ENCODE data around the gene RSBN1. TPM values are rescaled to one million over a fixed set of nuclear protein-coding genes. Genes with fewer than 3 reads are reported as not detected.
A peak's percentile ranks its signal among the peaks of the same experiment; 100 is the strongest.
"Not testable (repeated sequence)": the region's sequence is repeated elsewhere in the genome, so short reads cannot be mapped to it uniquely, and the experiment has no call there.

Gene RSBN1
- 14.1 TPM for polyA plus RNA-seq (ENCODE audit: insufficient read length)

DNA sequence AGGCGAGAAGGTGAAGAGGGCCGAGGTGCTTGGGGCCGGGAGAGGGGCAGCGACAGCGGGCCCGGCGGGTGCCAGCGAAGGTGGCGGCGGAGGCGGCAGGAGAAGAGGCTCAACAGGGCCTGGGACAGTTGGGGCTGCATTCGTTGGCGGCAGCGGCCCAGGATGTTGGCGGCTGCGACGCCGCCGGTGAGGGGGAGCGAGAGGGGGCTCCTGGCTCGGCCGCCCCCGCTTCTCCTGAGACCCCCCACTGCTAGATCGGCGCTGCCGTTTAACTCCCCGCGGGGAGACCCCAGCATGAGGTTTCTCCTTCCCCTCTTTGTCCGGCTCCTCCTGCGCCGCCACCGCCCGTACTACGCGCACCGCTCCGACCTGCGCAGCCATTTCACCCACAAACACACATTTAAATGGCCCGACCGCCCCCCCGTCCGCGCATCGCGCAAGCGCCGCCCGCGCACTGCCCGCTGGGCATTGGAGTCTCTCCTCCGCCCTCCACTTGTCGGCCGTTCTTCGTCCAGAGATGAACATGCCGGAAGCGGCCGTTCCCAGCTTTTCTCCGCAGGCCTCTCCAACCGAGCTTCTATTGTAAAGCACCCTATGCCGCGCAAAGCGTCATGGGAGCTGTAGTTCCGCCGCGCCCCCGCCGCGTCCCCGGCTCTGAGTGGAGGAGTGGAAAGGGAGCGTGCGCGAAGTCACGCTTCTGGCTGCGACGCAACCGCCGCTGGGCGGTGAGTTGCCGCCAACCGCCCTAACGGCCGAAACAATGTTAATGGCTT, at the start of gene RSBN1:
Gene RSBN1 (minus strand): TSS at position 589 of the 773 bp plus-strand sequence. CDS start 64 bp downstream, at position 525.
- DNase-seq: peak; percentile 99

DNA sequence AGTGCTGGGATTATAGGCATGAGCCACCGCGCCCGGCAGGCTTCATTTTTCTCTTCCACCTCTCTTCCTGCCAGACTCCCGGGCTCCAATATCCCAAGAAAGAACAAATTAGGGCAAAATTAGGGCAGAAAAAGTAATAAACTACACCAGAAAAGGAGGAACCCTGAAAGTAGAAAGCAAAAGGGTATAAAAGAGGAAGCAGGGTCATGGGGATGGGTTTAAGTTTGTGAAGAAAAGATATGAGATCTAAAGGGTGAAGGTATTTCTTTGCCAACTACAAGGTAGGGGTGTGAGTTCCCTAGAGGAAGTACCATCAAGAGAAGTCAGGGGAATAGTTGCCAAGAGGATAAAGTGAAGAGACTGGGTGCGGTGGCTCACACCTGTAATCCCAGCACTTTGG, 49.4 kb upstream of the RSBN1 start:
- DNase-seq: no peak

DNA sequence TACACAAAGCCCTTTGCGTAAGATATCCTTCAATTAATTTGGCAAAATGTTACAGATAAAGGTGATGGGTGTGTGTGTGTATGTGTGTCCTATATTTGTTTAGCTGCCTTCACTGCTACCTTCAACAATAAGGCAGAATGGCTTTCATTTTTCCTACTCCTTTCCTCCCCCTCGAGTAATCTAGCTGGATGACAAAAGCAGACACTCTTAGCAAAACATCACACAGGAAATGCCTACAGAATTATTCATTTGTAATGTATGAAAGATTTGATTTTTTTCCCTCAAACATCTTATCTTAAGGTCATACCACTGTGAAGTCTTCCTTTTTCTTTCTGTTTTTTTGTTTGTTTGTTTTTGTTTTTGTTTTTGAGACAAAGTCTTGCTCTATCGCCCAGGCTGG, 48.6 kb upstream of the RSBN1 start:
- no peak for DNase-seq

DNA sequence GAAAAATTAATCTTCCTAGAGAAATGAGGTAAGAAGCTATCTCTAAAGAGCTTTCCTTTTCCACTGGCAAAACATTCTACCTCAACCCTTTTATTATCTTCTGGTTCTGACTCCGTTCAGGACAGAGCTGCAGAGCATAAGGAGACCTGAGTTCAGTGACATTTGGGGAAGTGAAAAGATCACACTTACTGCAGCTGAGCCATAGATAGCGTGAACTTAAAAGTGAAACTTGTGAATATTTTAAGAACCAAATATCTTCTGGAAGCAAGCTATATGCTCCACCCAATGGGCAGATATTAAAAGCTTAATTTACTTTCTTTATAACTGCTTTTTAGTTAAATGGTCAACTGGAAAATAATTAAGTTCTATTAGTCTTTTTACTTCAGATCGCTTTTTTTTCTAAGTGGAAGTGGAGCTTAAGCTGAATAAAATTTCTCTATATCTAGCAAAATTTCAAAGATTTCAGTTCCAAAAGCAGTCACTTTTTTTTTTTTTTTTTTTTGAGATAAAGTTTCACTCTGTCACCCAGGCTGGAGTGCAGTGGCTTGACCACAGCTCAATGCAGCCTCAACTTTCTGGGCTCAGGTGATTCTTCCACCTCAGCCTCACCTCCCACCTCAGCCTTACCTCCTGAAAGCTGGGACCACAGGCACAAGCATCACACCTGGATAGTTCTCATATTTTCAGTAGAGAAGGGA, 47.4 kb upstream of the RSBN1 start:
- no peak for DNase-seq

DNA sequence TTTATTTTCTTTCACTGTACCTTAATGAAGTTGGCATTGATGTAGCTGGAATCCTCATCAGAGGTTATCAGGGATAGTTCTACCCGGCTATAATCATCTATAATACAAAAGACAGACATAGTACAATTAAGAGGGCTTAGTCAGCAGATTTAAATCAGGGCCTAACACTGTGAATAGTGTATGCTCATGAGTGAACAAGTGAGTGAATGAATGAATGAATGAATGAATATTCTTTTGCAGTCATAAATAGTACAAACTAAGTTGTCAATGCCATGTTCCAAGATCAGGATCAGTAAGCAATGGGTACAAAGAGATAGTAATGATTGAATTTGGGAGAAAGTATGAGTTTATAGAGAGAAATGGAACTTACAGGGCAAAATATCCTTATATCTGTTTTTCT, 46.7 kb upstream of the RSBN1 start:
- DNase-seq: no peak

DNA sequence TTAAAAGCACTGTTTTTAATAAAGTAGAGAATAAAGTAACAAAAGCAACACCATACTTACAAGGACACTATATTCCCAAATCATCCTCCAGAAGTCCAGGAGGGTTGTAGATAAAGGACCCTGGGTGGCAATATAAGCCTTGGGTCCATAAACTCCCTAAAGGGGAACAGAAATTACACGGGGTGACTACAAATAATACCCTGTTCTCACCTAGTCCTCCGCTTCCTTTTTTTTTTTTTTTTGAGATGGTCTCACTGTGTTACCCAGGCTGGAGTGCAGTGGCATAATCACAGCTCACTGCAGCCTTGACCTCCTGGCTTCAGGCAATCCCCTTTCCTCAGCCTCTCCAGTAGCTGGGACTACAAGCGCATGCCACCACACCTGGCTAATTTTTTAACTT, 46.1 kb upstream of the RSBN1 start:
- no peak for DNase-seq

DNA sequence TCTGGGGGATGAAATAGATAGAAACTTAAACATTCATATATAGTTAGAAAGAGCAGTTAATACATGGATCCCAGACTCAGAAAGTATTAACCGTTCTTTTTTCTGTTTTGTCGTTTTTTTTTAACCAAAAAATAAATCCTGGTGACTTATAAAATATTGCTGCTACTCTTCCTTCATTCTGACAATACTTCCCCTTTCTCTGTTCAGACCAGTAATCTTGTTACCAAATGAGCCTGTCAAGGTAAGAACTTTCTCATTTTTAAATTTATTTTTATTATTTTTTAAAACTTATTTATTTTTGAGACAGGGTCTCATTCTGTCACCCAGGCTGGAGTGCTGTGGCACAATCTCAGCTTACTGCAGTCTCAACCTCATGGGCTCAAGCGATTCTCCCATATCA, 45.5 kb upstream of the RSBN1 start:
- DNase-seq: no peak

DNA sequence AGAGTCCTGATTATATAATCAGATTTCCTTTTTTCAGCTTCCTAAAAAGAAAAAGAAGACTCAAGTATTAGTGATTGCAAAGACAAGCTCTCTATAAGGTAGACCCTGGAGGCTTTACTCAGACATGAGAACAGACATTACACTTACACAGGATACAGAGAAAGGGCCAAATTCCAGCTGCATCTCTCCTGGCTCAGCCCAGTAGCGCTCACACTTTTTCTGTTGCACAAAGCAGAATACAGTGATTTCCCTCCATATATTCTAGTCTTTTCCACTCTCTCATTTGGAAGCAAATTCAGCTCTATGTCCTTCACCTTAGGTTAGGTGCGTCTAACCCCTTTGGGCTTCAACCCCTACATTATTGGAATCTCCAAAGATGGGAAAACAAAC, 44.1 kb upstream of the RSBN1 start:
- DNase-seq: peak; percentile 11

DNA sequence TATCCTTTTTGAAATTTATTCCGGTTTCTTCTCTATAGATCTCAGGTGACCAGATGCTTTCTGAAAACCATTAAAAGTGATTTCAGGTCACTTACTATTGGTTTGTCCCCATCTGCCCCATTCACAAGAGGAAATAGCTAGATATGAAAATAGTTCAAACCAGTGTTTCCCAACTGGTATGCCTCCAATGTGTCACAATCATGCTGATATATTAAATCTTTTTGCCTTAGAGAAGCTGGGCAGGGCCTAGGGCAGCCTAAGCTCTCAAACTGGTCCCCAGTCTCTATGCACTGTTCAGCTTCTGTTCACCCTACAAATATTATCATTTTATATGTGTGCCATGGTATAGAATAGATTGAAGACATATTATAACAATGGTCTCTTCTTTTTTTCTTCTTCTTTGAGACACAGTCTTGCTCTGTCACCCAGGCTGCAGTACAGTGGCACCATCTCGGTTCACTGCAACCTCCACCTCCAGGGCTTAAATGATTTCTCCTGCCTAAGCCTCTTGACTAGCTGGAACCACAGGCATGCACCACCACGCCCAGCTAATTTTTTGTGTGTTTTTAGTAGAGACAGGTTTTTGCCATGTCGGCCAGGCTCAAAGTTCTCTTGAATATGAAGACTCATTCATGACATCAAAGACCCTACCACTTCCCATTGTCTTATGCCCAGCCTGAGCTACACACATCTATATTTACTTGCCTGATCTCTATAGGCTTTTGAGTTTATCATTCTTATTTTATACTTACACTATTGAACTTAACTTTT, 43.5 kb upstream of the RSBN1 start:
- no peak for DNase-seq

DNA sequence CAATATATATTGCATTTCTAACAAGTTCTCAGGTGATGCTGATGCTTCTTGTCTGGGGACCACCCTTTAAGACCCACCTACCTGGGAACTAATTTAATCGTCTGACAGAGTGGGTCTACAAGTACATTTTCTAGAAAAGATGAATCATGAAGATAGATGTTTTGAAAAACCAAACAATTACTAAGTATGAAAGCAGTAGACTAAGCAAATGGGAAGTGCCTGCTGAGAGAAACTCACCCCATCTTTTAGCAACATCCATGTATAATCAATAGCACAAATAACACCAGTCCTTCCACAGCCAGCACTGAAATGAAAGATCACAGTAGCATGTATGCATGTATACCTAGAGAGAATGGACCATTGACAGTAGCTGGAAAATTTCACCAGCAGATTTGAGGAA, 42.0 kb upstream of the RSBN1 start:
- no peak for DNase-seq

DNA sequence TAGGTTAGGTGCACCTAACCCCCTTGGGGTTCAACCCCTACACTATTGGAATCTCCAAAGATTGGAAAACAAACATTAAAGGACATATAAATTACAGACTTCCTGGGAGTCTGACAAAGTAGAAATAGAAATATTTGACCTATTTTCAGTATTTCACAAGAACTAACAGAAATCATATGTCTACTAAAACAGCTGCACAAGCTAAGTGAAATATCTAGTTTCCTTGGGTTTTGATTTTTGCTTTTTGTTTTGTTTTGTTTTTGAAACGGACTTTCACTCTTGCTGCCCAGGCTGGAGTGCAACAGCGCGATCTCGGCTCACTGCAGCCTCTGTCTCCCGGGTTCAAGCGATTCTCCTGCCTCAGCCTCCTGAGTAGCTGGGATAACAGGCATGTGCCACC, 40.4 kb upstream of the RSBN1 start:
- not testable (repeated sequence) for DNase-seq

DNA sequence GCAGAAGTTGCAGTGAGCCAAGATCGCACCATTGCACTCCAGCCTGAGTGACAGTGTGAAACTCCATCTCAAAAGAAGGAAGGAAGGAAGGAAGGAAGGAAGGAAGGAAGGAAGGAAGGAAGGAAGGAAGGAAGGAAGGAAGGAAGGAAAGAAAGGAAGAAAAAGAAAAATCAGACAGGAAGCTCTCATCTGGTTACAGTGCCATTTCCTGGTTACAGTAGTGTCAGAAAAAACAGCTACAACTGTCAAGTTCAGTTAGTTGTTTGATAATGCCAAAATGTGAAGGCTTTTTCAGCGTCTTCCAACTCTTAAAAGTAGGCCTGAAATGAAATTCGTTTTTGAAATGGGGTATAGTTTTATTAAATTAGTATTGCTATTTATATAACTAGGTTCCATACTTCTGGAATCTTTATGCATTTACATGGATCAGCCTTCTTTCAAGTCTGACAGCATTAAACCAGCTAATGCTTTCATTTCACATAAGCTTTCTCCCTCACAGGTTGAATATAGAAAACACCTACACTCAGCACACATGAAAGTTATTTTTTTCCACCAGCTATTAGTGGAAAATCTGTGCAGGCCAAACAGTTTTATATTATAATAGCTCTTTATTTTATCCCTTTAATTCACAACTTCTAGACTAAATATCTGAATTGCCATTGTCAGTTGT, 38.0 kb upstream of the RSBN1 start:
- no peak for DNase-seq

DNA sequence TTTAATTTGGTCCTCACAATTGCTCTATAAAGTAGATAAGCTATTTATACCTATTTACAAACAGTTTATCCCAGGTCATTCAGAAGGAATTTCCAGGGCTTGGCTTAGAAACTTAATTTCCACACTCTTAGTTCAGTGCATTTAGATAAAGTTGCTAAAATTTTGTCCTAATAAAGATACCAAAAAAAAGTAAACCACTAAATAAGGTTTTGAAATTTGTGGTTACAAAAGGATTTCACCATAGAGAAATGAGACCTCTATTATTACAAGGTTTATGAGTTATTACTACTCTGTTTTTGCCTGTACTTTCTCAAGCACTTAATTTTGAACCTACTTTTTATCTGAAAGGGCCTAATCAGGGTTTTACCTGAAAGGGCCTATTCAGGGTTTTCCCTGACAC, 36.8 kb upstream of the RSBN1 start:
- no peak for DNase-seq

DNA sequence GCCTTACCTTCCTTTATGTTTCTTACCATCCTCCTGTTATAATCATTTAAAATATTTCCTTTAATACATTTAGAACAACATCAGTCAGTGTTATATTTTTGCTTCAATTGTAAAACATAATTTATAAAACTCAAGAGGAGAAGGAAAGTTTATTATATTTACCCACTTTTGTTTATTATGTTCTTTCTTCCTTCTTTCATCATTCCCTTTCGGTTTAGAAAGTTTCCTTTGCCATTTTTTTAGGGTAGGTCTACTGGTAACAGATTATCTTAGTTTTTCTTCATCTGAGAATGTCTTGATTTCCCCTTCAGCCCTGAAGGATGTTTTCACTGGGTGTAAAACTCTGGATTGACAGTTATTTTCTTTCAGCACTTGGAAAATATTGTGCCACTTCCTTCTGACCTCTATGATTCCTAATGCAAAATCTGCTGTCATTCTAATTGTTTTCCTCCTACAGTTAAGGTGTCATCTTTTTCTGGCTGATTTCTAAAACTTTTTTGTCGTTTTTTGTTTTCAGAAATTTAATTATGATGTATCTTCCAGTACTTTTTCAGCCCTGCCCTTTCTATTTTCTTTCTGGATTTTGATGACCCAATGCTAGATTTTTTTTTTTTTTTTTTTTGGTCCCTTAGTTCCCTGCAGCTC, 34.2 kb upstream of the RSBN1 start:
- no peak for DNase-seq

DNA sequence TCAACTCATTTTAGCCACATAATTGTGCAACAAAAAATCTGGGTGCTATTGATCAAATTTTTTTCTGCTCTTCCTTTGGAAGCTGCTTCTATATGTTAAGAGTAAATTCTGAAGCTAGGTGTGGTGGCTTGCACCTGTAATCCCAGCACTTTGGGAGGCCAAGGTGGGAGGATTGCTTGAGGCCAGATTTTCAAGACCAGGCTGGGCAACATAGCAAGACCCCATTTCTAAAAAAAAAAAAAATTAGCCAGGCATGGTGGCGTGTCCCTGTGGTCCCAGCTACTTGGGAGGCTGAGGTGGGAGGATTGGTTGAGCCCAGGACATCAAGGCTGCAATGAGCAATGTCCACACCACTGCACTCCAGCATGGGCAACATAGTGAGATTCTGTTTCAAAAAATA, 24.3 kb upstream of the RSBN1 start:
- DNase-seq: no peak

DNA sequence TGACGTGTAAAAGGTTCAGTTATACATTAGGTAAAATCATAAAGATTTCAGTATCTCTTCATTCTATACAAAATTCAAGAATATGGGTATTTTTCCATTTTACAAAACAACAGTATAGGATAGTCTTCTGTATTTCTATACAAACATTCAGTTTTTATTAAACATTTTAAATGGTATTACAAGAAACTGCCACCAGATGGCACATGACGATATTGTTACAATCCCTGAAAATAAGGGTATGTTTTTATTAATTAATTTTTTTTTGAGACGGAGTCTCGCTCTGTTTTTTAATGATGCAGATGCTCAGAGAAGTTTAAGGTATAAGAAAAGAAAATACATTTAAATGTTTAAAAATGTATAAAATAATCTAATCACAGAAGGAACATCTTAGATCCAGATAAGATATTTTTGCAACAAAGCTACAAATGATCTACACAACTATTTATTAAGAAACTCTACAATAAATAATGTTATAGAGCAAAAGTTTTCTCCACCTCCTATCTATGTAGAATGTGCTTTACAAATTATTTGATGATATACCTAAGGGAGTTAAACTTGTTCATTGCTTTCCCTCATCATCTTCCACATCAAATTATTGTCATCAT, 23.5 kb upstream of the RSBN1 start:
- DNase-seq: peak; percentile 35

DNA sequence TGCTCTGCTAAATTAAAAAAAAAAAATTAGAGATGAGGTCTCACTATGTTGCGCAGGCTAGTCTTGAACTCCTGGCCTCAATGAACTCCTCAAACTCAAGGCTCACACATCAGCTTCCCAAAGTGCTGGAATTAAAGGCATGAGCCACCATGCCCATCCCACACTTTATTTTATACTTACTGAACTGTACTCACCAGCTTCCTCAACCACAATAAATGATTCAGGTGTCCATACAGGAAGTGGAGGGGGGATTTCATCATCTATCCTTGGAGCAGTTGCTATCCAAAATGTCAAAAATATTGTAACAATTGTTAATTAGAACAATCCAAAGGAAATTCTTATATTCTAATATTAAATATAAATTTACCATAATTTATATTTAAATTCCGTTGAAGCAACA, 22.4 kb upstream of the RSBN1 start:
- DNase-seq: no peak

DNA sequence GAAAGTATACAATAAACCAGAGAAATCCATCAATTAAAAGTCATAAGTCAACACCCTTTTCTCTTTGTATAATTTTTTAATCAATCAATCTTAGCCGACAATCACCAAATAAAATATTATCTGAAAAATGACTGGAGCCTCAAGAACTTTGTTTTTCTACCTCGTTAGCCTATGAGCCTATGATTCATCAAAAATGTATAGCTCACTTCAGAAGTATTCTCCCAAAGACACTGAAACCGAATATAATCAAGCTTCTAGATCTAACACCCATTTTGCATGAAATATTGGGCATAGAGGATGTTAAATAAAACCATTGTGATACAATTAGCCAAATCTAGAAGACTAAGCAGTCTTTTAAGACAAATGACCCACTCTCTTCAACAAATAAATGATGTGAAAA, 17.8 kb upstream of the RSBN1 start:
- DNase-seq: no peak

DNA sequence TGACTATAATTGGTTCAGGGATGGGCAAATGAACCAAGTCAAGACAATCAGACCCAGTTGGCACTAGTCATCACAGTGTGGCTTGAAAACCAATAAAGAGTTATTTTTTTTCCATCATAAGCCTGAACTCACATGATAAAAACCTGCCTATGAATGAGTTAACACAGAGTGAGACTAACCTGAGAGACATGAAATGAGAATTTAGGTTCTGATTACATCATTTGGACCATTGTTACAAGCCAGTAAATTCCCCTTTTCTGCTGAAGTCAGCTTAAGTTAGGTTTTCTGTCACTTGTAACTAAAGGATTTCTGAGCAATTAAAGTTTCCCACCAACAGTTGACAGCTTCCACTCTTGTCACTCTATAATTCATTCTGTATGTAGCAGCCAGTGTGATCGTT, 9.6 kb upstream of the RSBN1 start:
- no peak for DNase-seq

DNA sequence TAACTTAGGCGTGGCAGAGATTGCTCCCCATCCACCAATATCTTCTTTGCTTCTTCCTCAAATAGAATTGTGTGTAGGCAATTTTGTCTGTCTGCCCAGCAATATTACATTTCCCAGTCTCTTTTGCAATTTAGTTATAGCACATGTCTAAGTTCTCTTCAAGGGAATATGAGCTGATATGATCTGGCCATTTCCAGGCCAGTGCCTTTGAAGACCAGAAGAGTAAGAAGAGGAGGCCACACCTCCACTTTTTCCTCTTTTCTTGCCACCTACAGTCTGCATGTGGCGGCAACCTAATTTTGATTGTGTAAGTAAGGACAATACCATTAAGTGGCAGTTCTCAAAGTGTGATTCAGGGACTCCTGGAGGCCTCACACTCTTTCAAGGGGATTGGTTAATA, 6.3 kb upstream of the RSBN1 start:
- no peak for DNase-seq

DNA sequence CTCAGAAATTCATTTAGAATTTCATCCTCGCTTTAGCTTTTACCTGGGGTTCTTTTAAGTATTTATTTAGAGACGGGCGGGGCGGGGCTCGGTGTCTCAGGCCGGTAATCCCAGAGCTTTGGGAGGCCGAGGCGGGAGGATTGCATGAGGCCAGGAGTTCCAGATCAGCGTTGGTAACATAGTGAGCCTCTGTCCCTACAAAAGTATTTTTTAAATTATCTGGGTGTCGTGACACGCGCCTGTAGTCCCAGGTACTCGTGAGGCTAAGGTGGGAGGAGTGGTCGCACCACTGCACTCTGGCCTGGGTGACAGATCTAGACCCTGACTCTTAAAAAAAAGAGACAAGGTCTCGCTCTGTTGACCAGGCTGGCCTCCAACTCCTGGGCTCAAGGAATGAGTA, 942 bp upstream of the RSBN1 start:
- no peak for DNase-seq

DNA sequence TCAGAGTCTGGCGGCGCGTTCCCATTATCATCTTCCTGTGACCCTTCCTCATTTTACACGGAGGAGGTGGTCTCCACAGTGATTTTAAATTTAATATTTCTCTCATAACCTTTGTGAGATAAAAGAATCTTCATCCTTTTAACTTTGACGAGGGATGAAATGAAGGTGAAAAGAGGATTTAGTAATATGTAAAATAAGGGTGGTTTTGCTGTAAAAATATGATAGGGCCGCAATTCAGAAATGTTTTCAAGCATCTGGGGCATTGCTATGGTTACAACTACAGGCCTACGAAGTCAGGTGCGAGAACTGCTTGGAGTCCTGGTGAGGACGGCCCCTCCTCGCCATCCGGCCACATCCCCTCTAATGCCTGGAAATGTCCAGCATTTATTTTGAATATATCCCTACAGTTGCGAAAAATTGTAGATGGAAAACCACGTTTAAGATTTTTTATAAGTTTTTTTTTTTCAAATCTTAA, 422 bp upstream of the RSBN1 start:
- peak; percentile 30 for DNase-seq
